HG02571 (cell line): ENCODE measurements around the gene ST7.

Experiments
- ATAC-seq: cut with Tn5 transposase; IDR thresholded peaks from one replicate; pipeline ENCODE4 v1.9.1; 2021; ENCODE audit warnings: mild to moderate bottlenecking, moderate library complexity; ENCODE audit not compliant: unreplicated experiment

ST7 gene

DNA sequence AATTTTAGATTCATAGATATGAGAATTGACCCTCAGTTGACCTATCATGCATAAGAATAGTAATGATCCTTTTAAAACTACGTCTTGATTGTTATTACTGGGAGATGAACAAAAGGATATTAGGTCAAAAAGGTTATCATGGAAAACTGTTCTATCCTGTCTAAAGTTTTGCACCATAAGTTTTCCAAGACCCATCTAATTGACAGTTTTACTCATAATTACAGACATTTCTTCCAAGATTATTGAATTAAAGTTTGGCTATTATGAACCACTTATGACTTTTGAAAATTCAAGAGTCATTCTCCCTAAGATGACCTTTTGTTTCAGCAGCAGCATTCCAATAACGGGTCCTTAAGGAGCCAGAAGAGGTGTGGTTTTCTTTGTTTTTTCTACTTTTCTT, 225.3 kb downstream of the ST7 start:
- no peak for ATAC-seq

DNA sequence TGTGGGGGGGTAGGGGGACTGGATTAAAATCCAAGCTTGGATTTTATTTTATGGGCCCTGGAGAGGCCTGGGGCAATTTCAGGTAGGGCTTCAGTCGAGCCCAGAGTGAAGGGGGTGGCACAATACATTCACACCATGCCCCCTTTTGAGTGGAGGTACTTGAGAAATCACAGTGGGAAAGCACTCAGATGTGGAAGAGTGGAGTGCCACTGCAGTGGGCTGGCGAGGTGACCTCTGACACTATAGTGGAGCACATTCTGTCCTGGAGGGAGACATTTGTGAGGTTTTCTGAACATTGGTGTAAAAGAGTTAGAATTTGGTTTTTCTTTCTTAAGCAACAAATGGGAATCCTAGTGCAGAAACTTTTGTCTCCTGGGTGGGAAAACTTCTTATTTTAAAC, 226.4 kb downstream of the ST7 start:
- ATAC-seq = no peak

GRCh38 chr7:117183729-117184128, 230.4 kb downstream of the ST7 start:
- ATAC-seq = no peak

DNA sequence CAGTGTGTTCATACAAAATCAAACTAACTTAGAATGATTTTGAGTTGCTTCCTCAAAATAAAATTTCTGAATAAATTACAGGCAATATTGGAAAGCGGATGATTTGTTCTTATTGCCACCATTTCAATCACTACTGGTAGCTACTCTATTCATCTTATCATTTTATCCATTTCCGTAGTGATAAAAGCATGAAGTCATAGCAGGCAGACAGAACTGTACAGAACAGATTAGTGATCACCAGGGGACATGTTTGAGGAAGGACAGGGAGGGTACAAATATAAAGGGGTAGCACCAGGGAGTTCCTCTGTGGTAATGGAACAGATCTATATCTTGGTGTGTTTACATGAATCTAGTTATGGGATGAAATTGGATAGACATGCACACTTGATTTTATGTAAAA, 231.1 kb downstream of the ST7 start:
- no peak for ATAC-seq

- ATAC-seq = no peak
Observed at GRCh38 chr7:117185124-117185523, 231.8 kb downstream of the ST7 start.

DNA sequence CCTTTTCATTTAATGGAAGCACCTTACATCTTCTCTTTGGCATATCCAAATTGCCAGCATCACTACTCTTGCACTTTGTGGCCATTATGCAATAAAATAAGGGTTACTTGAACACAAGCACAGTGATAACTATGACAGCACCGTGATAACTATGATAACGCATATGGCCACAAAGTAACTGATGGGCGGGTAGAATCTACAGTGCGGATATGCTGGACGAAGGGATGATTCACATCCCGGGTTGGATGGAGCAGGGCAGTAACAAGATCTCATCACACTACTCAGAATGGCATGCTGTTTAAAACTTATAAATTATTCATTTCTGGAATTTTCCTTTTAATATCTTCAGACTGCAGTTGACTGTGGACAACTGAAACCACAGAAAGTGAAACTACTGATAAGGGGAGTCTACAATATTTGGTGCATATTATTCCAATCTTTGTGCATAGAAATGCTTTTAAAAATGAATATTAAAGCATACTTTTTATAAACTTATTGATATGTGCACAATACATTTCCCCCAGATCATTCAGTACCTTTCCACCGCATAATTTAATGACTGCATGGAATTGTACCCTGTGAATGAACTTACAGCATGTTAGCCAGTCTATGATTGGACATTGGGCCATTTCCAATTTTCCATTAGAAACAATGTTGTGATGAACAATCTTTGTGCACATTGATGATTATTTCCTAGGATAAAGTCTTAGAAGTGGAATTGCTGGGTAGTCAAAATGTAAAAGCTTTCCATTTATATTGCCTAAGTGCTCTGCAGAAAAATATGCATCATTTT, 233.1 kb downstream of the ST7 start:
- ATAC-seq = no peak

- ATAC-seq = no peak
Observed at GRCh38 chr7:117188376-117188775, 235.1 kb downstream of the ST7 start.

GRCh38 chr7:117188949-117189592, 235.8 kb downstream of the ST7 start:
- no peak for ATAC-seq

GRCh38 chr7:117190104-117190503, 236.8 kb downstream of the ST7 start:
- ATAC-seq = no peak

DNA sequence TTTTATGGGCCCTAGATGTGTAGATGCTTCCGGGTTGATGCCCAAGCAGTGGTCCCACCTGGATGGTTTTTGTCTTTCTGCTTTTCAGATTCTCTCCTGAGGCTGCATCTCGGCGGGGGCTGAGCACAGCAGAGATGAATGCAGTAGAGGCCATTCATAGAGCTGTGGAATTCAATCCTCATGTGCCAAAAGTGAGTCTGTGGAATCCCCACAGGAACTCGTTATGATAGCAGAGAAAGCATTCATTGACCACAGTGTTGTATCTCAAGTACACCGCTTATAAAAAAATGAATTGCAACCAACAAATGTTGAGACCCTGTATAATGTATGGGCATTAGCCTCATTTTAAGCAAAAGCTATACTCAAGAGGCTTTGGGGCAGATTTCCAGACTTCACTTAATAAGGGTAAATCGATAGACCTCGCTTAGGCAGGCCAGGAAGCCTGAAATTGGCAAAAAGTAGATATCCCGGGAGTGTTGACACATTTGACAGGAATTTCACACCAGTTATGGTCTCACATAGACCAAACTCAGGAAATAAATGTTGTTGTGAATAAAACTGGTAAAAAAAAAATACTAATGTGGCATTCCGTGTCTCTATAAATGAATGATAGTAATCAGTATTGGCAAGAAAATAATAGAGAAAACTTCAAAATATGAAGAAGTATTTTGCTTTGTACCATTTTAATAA, 237.6 kb downstream of the ST7 start:
- no peak for ATAC-seq

- no peak for ATAC-seq
Observed at GRCh38 chr7:117192108-117192507, 238.8 kb downstream of the ST7 start.

DNA sequence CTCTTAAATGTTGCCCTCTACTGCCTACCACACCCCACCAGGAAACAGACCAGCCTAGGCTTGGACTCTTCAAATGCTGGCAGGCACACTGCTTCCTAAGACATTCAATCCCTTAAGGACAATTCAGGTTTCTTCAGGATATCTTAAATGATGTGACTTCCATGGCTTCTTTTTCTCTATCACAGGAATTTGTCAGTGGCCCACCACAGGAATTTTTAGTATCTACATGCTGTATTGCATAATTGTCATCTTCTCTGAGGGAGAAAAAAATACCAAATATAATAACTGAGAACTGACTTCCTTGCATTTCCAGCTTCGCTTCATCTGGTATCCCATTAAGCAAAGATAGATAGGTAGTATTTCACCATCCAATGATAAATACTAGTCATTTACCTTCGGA, 240.3 kb downstream of the ST7 start:
- ATAC-seq = no peak

DNA sequence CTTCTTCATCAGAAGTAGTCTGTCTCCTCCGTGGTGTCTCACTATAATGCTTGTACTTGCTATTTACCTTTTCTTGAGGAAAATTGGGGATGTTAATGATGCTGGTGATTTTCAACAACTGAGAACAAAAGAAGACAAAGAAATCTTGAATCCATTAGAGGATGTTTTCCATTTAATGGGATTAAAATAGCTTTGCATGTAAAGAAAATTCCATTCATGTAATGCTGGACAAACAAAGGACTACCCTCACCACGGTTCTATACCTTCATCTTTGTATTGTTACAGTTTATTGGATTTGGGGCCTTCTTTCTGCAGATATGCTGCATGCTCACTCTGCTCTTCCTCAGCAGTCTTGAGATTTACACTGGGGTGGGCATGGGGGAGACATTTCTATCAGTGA, 241.1 kb downstream of the ST7 start:
- no peak for ATAC-seq

GRCh38 chr7:117195361-117196029, 242.2 kb downstream of the ST7 start:
- ATAC-seq = no peak

GRCh38 chr7:117200132-117200531, 246.8 kb downstream of the ST7 start:
- ATAC-seq = no peak

DNA sequence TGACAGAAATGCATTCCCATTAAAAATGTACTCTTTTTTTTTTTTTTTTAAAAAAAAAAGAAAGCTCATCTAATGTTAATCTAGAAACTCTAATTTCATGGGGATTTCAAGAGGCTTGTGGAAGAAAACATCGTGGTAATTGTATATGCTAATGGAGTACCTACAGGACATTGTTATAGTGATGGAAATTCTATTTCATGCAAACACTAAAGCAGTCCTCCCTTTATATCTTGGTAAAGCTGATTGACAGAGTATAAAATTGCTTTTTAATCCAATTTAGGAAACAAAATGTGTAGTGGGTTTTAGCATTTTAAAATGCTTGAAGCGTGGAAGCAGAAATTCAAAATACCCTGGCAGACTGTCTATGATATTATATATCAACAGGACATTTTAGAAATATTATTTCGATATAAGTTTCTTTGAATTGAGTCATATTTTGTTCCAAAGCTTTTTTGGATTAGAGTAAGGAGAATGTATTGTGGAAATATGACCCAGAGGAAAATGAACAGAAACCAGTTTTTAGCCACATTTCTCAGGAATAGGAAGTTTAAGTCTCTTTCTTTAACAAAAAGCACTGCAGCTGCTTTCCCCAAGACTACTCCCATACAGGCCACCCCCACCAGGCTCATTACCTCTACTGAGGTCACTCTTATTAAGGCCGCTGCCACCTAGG, 247.6 kb downstream of the ST7 start:
- no peak for ATAC-seq

GRCh38 chr7:117202511-117202910, 249.2 kb downstream of the ST7 start:
- ATAC-seq = no peak

- no peak for ATAC-seq
Observed at GRCh38 chr7:117203205-117203604, 249.9 kb downstream of the ST7 start.

DNA sequence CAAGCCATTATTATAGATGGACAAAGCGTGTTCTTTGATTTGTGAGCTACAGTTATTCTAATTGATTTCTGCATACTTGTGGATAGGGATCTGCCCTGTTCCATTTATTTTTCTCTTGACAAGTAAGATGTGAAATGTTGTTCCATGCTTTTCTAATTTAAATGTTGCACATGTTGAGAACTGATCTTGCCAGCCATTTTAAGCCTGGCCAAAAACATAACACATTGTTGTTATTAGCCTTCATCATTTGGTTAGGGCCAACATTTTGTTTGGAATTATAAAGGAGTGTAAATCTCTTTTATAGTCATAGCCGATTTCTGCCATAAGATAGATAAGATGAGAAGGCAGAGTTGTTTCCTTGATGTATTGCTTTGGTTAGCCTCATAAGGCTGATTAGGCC, 252.6 kb downstream of the ST7 start:
- no peak for ATAC-seq

GRCh38 chr7:117208257-117208656, 255.0 kb downstream of the ST7 start:
- ATAC-seq = no peak

GRCh38 chr7:117210397-117210796, 257.1 kb downstream of the ST7 start:
- no peak for ATAC-seq
